Suprapubic skin (tissue), 4 donors: Measurements from ENCODE around the gene ADAM19.

Experiments used
- EP300 ChIP-seq: sonication (generic); formaldehyde crosslinking; IDR thresholded peaks from one replicate; pipeline ENCODE4 v1.6.1; 2017; ENCODE audit warnings: antibody characterized with exemption
- POLR2AphosphoS5 ChIP-seq, 3 donors: sonication (generic); formaldehyde crosslinking; IDR thresholded peaks; one replicate each; pipeline ENCODE4 v1.6.1; 2017; ENCODE audit warnings: antibody characterized with exemption in 3 of 3
- TF ChIP-seq, protein P1 (sequence below), 2 donors: fragments of 200-600 bp in 1 of 2; fragments of 450-650 bp in 1 of 2; sonication (generic) in 1 of 2; IDR thresholded peaks; one replicate each; pipeline ENCODE4 v1.5.1; 2016 to 2019; ENCODE audit warnings: antibody characterized with exemption in 2 of 2, mild to moderate bottlenecking in 1 of 2, moderate library complexity in 1 of 2

DNA sequence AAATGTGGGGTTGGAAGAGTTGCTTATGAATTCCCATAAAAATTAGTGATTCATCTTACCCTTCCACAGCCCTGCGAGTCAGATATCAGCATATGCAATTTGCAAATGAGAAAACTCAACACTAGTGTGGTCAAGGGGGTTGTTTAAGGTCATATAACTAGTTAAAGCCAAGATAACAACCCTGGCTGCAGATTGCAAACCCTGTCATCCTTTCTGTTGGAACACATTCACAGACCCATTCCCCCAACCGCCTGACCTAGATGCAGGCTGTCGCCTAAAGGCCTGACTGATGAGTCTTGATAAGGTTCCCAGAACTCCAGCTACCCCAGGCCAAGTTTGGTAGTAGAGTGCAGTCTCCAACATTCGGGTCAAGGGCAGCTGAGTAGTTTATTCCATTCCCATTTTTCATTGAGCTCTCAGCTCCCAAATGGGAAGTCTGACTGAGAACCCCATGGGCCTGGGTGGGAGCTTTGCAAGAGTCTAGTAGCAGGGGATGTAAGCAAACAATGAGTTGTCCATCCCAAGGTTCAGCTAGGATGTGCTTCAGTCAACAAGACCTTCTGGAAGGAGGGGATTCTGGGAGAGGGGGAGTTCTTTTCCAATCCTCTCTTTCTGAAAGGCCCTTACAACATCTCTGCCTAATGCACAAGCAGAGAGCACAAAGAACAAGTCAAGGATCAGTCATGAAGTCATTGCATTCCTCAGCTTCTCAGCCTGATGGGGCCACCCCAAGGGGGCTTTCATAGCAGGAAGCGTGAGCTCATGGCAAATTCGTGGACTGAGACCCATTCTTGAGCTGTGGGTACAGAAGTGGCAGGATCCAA is 40.3 kb downstream of the ADAM19 start:
- TF ChIP-seq, protein P1, sequence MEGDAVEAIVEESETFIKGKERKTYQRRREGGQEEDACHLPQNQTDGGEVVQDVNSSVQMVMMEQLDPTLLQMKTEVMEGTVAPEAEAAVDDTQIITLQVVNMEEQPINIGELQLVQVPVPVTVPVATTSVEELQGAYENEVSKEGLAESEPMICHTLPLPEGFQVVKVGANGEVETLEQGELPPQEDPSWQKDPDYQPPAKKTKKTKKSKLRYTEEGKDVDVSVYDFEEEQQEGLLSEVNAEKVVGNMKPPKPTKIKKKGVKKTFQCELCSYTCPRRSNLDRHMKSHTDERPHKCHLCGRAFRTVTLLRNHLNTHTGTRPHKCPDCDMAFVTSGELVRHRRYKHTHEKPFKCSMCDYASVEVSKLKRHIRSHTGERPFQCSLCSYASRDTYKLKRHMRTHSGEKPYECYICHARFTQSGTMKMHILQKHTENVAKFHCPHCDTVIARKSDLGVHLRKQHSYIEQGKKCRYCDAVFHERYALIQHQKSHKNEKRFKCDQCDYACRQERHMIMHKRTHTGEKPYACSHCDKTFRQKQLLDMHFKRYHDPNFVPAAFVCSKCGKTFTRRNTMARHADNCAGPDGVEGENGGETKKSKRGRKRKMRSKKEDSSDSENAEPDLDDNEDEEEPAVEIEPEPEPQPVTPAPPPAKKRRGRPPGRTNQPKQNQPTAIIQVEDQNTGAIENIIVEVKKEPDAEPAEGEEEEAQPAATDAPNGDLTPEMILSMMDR (IDR thresholded peaks at IDR 0.05), result no peak
- no peak for TF ChIP-seq POLR2AphosphoS5 (IDR thresholded peaks at IDR 0.05)
- no peak for TF ChIP-seq EP300
